ENCODE results near the gene RTN4RL2.

The RTN4RL2 gene

DNA sequence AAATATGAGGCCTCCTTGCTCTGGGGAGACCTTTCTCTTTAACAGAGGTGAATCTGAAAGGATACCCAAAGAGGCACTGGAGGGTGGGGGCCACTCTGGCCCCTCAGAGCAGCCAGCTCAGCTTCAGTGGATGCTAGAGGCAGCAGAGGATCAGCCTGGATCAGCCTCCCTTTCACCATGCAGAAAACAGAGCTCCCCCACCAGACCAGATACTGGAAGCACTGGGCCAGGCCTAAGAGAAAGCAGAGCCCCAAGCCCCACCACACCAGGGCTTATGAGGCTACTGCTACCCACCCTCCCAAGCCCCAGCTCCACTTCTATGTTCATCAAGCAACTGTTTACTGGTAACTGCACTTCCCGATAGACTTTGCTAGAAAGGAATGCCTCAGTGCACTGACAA is 29.4 kb upstream of the RTN4RL2 start:
- Histone ChIP-seq H3K27me3 (replicated peaks in 2 of 5; ENCODE audit: control insufficient read depth in 4 of 5, insufficient read depth in 5 of 5, low read length in 4 of 5) (no peaks in the 10 kb centered on the region), H3K4me1 (ENCODE audit: control extremely low read depth in 1 of 4, control insufficient read depth in 4 of 4, insufficient read depth in 4 of 4, low read length in 3 of 4) (peaks cover 11 to 65% (median 35%) of the 10 kb centered on the region in 4 experiments), H3K9me3 (ENCODE audit: control extremely low read depth in 1 of 5, control insufficient read depth in 4 of 5, insufficient read depth in 2 of 5, low read depth in 1 of 5, low read length in 4 of 5) (no peaks in the 10 kb centered on the region), H3K36me3 (ENCODE audit: control insufficient read depth in 4 of 4, insufficient read depth in 4 of 4, low read length in 3 of 4) (peaks cover 0 to 4% (median 0%) of the 10 kb centered on the region in 4 experiments), H3K27ac (ENCODE audit: insufficient read depth in 1 of 2, low read depth in 1 of 2, low read length in 2 of 2, poor library complexity in 1 of 2, severe bottlenecking in 2 of 2) (no peak overlapping the region), H3K4me3 (ENCODE audit: control insufficient read depth in 1 of 7, extremely low read depth in 1 of 7, insufficient read depth in 4 of 7, low read depth in 2 of 7, low read length in 6 of 7) (no peak overlapping the region)
- ChIA-PET CTCF (interaction anchor here (0.6 to 5.8 kb wide), 15 partner anchors 12 to 213 kb away, joined by 3 to 48 read pairs (median 4); partner anchors contain the start of gene RTN4RL2), POLR2A (no interaction called here)
- WGBS (ENCODE audit: insufficient coverage) = 100% methylated on average over 1 of the region's 1 CpG
- no peak for DNase-seq

DNA sequence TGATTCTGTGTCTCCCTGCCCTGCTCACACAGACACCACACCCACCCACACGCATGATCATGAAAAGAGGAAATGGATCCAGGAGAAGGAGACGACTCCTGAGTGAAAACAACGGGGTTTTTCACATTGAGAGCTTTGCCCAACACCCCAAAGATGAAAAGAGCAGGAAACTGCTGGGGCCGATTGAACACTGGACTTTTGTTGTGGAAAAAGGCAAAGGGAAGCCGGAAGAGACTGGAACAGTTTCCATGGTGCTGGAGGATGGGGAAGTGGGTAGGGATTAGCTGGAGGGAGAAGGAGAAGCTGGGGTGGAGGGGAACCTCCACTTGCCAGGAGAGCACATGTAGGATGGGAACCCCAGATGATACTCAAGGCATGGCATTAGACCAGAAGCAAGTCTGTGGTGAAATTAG is 28.2 kb upstream of the RTN4RL2 start:
- Histone ChIP-seq H3K4me3 (ENCODE audit: control insufficient read depth in 1 of 7, extremely low read depth in 1 of 7, insufficient read depth in 4 of 7, low read depth in 2 of 7, low read length in 6 of 7) (peak overlapping the region in 1 of 7 experiments; percentile 37), H3K27me3 (replicated peaks in 2 of 5; ENCODE audit: control insufficient read depth in 4 of 5, insufficient read depth in 5 of 5, low read length in 4 of 5) (no peaks in the 10 kb centered on the region), H3K4me1 (ENCODE audit: control extremely low read depth in 1 of 4, control insufficient read depth in 4 of 4, insufficient read depth in 4 of 4, low read length in 3 of 4) (peaks cover 6 to 54% (median 25%) of the 10 kb centered on the region in 4 experiments), H3K27ac (ENCODE audit: insufficient read depth in 1 of 2, low read depth in 1 of 2, low read length in 2 of 2, poor library complexity in 1 of 2, severe bottlenecking in 2 of 2) (peak overlapping the region in 1 of 2 experiments; percentile 41), H3K36me3 (ENCODE audit: control insufficient read depth in 4 of 4, insufficient read depth in 4 of 4, low read length in 3 of 4) (no peaks in the 10 kb centered on the region), H3K9me3 (ENCODE audit: control extremely low read depth in 1 of 5, control insufficient read depth in 4 of 5, insufficient read depth in 2 of 5, low read depth in 1 of 5, low read length in 4 of 5) (no peaks in the 10 kb centered on the region)
- ChIA-PET POLR2A (interaction anchor here (0.5 kb wide), 1 partner anchor 79 kb away, joined by 3 read pairs; no protein-coding TSS in a partner anchor), CTCF (interaction anchor here (1.1 to 5.8 kb wide), 7 partner anchors 11 to 96 kb away, joined by 3 to 48 read pairs (median 7); no protein-coding TSS in a partner anchor)
- 55% methylated on average over 4 of the region's 5 CpGs for WGBS (ENCODE audit: insufficient coverage)
- DNase-seq = no peak

DNA sequence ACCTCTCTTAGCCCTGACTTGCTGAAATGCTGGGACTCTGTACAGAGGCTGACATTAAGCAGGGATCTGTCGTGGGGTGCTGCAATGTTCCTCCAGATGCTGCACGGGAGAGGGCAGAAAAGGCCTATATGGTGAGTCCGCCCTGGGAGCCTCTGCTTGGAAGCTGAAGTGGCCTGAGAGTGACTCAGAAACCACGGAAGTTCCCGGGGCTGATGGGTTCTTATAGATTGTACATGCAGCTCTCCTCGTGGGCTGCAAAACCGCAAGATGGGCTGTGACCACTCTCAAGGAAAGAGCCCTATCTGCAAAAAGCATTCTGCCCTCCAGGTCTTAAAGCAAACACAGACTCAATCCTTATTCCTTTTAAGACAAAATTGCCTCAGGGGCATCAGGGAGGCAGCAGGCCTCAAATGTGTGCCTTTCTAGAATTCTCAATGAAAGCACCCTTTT is 27.6 kb upstream of the RTN4RL2 start:
- Histone ChIP-seq H3K9me3 (ENCODE audit: control extremely low read depth in 1 of 5, control insufficient read depth in 4 of 5, insufficient read depth in 2 of 5, low read depth in 1 of 5, low read length in 4 of 5) (no peaks in the 10 kb centered on the region), H3K27me3 (replicated peaks in 2 of 5; ENCODE audit: control insufficient read depth in 4 of 5, insufficient read depth in 5 of 5, low read length in 4 of 5) (no peaks in the 10 kb centered on the region), H3K4me1 (ENCODE audit: control extremely low read depth in 1 of 4, control insufficient read depth in 4 of 4, insufficient read depth in 4 of 4, low read length in 3 of 4) (peaks cover 6 to 48% (median 19%) of the 10 kb centered on the region in 4 experiments), H3K27ac (ENCODE audit: insufficient read depth in 1 of 2, low read depth in 1 of 2, low read length in 2 of 2, poor library complexity in 1 of 2, severe bottlenecking in 2 of 2) (peak overlapping the region in 1 of 2 experiments; percentile 41), H3K4me3 (ENCODE audit: control insufficient read depth in 1 of 7, extremely low read depth in 1 of 7, insufficient read depth in 4 of 7, low read depth in 2 of 7, low read length in 6 of 7) (peak overlapping the region in 3 of 7 experiments; percentile 5 to 37 (median 18)), H3K36me3 (ENCODE audit: control insufficient read depth in 4 of 4, insufficient read depth in 4 of 4, low read length in 3 of 4) (no peaks in the 10 kb centered on the region)
- ChIA-PET CTCF (interaction anchor here (0.9 to 5.8 kb wide), 10 partner anchors 9 to 95 kb away, joined by 3 to 48 read pairs (median 5); no protein-coding TSS in a partner anchor), POLR2A (interaction anchor here (0.5 to 0.7 kb wide), 2 partner anchors 26 to 80 kb away, joined by 3 read pairs; no protein-coding TSS in a partner anchor)
- peak; percentile 91 to 97 (median 97) for DNase-seq
- 7% methylated on average over 4 of the region's 7 CpGs for WGBS (ENCODE audit: insufficient coverage)

- no peak for DNase-seq
- WGBS (ENCODE audit: insufficient coverage) = 95% methylated on average over 12 of the region's 15 CpGs
- ChIA-PET CTCF (interaction anchor here (0.7 to 5.8 kb wide), 8 partner anchors 8 to 92 kb away, joined by 3 to 48 read pairs (median 4); no protein-coding TSS in a partner anchor), POLR2A (no interaction called here)
- Histone ChIP-seq H3K36me3 (ENCODE audit: control insufficient read depth in 4 of 4, insufficient read depth in 4 of 4, low read length in 3 of 4) (no peaks in the 10 kb centered on the region), H3K9me3 (ENCODE audit: control extremely low read depth in 1 of 5, control insufficient read depth in 4 of 5, insufficient read depth in 2 of 5, low read depth in 1 of 5, low read length in 4 of 5) (no peaks in the 10 kb centered on the region), H3K4me3 (ENCODE audit: control insufficient read depth in 1 of 7, extremely low read depth in 1 of 7, insufficient read depth in 4 of 7, low read depth in 2 of 7, low read length in 6 of 7) (no peak overlapping the region), H3K4me1 (ENCODE audit: control extremely low read depth in 1 of 4, control insufficient read depth in 4 of 4, insufficient read depth in 4 of 4, low read length in 3 of 4) (peaks cover 6 to 46% (median 18%) of the 10 kb centered on the region in 4 experiments), H3K27me3 (replicated peaks in 2 of 5; ENCODE audit: control insufficient read depth in 4 of 5, insufficient read depth in 5 of 5, low read length in 4 of 5) (no peaks in the 10 kb centered on the region), H3K27ac (ENCODE audit: insufficient read depth in 1 of 2, low read depth in 1 of 2, low read length in 2 of 2, poor library complexity in 1 of 2, severe bottlenecking in 2 of 2) (no peak overlapping the region)
Observed at GRCh38 chr11:57434640-57435546, 25.4 kb upstream of the RTN4RL2 start.

DNA sequence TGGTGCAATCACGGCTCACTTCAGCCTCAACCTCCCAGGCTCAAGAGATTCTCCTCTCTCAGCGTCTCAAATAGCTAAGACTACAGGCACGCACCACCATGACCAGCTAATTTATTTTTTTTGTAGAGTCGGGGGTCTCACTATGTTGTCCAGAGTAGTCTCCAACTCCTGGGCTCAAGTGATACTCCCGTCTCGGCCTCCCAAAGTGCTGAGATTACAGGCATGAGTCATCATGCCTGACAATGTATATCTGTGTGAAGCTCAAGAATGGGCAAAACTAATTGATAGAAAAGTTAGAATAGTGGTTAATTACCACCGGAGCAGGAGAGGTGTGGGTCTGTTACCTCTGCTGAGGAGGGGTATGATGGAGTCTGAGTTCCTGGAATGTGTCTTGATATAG is 24.3 kb upstream of the RTN4RL2 start:
- no peaks in the 10 kb centered on the region for H3K36me3 ChIP-seq (ENCODE audit: control insufficient read depth in 4 of 4, insufficient read depth in 4 of 4, low read length in 3 of 4)
- CTCF ChIA-PET = interaction anchor here (0.9 to 4.8 kb wide), 7 partner anchors 8 to 83 kb away, joined by 3 to 40 read pairs (median 4); no protein-coding TSS in a partner anchor
- no peaks in the 10 kb centered on the region for H3K9me3 ChIP-seq (ENCODE audit: control extremely low read depth in 1 of 5, control insufficient read depth in 4 of 5, insufficient read depth in 2 of 5, low read depth in 1 of 5, low read length in 4 of 5)
- POLR2A ChIA-PET = no interaction called here
- 100% methylated on average over 7 of the region's 7 CpGs for WGBS (ENCODE audit: insufficient coverage)
- no peaks in the 10 kb centered on the region for H3K27me3 ChIP-seq (replicated peaks in 2 of 5; ENCODE audit: control insufficient read depth in 4 of 5, insufficient read depth in 5 of 5, low read length in 4 of 5)
- H3K4me3 ChIP-seq (ENCODE audit: control insufficient read depth in 1 of 7, extremely low read depth in 1 of 7, insufficient read depth in 4 of 7, low read depth in 2 of 7, low read length in 6 of 7) = no peak overlapping the region
- no peak for DNase-seq
- peaks cover 6 to 41% (median 18%) of the 10 kb centered on the region in 4 experiments for H3K4me1 ChIP-seq (ENCODE audit: control extremely low read depth in 1 of 4, control insufficient read depth in 4 of 4, insufficient read depth in 4 of 4, low read length in 3 of 4)
- H3K27ac ChIP-seq (ENCODE audit: insufficient read depth in 1 of 2, low read depth in 1 of 2, low read length in 2 of 2, poor library complexity in 1 of 2, severe bottlenecking in 2 of 2) = no peak overlapping the region

GRCh38 chr11:57438345-57439285 is 21.7 kb upstream of the RTN4RL2 start:
- H3K4me3 ChIP-seq (ENCODE audit: control insufficient read depth in 1 of 7, extremely low read depth in 1 of 7, insufficient read depth in 4 of 7, low read depth in 2 of 7, low read length in 6 of 7) = no peak overlapping the region
- 99% methylated on average over 10 of the region's 12 CpGs for WGBS (ENCODE audit: insufficient coverage)
- H3K9me3 ChIP-seq (ENCODE audit: control extremely low read depth in 1 of 5, control insufficient read depth in 4 of 5, insufficient read depth in 2 of 5, low read depth in 1 of 5, low read length in 4 of 5) = no peaks in the 10 kb centered on the region
- ChIA-PET POLR2A (no interaction called here), CTCF (interaction anchor here (4.8 kb wide), 1 partner anchor 19 kb away, joined by 40 read pairs; no protein-coding TSS in a partner anchor)
- no peaks in the 10 kb centered on the region for H3K27me3 ChIP-seq (replicated peaks in 2 of 5; ENCODE audit: control insufficient read depth in 4 of 5, insufficient read depth in 5 of 5, low read length in 4 of 5)
- H3K4me1 ChIP-seq (ENCODE audit: control extremely low read depth in 1 of 4, control insufficient read depth in 4 of 4, insufficient read depth in 4 of 4, low read length in 3 of 4) = peaks cover 0 to 17% (median 1%) of the 10 kb centered on the region in 4 experiments
- DNase-seq = no peak
- no peak overlapping the region for H3K27ac ChIP-seq (ENCODE audit: insufficient read depth in 1 of 2, low read depth in 1 of 2, low read length in 2 of 2, poor library complexity in 1 of 2, severe bottlenecking in 2 of 2)
- no peaks in the 10 kb centered on the region for H3K36me3 ChIP-seq (ENCODE audit: control insufficient read depth in 4 of 4, insufficient read depth in 4 of 4, low read length in 3 of 4)

Measured in common myeloid progenitor, CD34-positive (primary cell).